Putamen (tissue), 1 donor: ENCODE data around the gene TMTC1.
"Not testable (repeated sequence)": the region's sequence is repeated elsewhere in the genome, so short reads cannot be mapped to it uniquely, and the experiment has no call there.

Source experiments
- DNase-seq: peaks from one replicate; pipeline ENCODE4 v3.0.0-alpha.2; 2016; ENCODE audit warnings: low spot score

Gene TMTC1

GRCh38 chr12:29665107-29665506, 118.6 kb downstream of the TMTC1 start:
- DNase-seq: no peak

GRCh38 chr12:29662734-29663323, 120.9 kb downstream of the TMTC1 start:
- DNase-seq: no peak

GRCh38 chr12:29660847-29661246, 122.9 kb downstream of the TMTC1 start:
- no peak for DNase-seq

DNA sequence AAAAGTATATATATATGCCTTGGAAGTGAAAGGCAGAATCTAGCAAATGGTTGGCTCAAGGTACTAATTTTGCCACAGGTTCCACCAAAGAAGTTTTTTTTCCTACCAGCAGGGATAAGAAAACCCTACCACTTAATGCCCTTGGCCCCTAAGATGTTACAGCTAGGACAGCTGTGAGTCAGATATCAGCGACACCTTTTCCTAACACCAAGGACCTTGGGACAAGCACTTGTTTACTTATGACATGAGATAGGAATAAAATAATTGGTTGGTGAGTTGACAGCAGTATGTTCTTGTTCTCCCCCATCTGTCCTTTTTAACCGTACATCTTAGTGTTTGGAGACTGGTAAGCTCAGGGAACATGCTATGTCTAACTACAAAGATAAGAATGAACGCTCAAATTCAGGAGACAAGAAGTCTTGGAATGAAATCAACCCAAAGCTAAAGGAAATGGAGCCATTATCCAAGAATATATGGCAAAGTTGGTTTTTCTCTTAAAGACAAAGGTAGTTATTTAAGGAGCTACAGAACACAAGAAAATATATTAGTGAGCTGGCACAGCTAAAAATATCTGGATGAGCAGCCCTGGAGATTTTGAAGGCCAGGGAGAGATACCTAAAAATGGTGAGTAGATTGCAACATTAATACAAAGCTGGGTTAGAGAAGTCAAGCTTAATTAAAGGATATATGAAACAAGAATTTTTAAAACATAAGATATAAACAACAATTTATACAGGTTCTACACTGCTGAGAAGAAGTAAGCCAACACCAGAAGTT, 126.8 kb downstream of the TMTC1 start:
- no peak for DNase-seq

- DNase-seq: no peak
Observed at GRCh38 chr12:29655861-29656260, 127.9 kb downstream of the TMTC1 start.

- no peak for DNase-seq
Observed at GRCh38 chr12:29653286-29653685, 130.5 kb downstream of the TMTC1 start.

DNA sequence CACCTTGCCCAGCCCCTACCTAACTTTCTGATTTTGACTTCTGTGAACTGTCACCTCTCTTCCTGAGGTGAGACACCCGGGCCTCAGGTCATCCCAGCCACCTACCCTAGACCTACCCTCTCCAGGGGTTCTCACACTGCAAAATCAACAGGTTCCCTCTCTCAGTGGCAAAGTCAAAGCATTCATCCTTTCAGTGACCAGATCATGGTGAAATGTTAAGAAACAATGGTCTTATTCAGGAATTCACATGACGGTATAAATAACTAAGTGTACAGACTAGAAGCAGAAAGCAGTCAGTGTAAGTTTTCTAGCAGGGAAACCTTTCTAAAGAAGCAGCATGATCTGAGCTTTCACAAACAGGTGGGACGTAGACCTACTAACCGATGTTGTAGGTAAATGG, 133.4 kb downstream of the TMTC1 start:
- DNase-seq: no peak

GRCh38 chr12:29649722-29650121, 134.0 kb downstream of the TMTC1 start:
- DNase-seq: no peak

DNA sequence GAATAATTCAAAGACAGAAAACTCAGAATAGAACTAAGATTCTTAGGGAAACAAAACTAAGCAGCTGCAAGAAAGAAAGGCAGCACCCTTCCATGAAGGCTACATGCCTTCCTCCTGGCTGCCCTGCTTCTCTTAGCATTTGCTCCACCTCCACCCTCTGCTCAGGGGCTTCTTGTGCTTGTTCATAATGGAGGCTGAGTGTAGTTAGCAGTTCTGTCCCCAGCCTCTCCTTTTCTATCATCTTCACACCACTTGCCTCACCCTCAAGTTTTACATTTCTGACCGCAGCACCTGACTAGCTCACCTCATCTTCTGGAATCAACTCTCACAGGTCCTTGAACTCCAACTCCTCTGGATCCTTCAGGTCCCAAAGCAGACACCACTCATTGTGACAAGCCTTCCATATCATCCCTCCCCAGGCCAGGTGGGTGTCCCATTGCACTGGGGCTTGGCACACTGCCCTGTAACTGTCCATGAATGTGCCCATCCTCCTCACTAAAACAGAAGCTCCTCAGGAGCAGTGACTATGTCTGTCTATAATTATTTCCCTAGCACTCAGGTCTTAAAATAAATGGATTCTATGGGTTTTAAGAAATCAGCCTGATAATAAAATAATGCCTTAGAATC, 139.1 kb downstream of the TMTC1 start:
- DNase-seq: no peak

- DNase-seq: no peak
Observed at GRCh38 chr12:29640589-29641345, 143.0 kb downstream of the TMTC1 start.

GRCh38 chr12:29639893-29640495, 143.7 kb downstream of the TMTC1 start:
- no peak for DNase-seq

GRCh38 chr12:29638528-29638927, 145.2 kb downstream of the TMTC1 start:
- DNase-seq: no peak

DNA sequence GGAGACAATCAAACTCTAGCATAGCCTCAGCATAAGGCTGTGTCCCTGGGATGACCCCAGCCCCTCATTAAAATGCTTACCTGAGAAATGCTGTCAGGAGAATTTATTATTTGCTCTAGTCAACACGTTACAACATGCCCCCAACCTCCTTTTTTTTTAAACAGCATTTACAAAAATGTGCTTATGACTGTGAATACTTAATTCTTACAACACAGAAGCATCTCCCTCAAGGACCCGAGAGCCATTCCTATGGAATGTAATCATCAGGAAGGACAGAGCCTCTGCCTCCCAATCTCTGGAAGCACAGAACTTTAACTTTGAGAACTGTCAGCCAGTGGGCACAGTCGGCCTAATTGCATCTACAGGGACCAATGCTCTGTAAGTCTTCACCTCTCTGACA, 149.7 kb downstream of the TMTC1 start:
- no peak for DNase-seq

GRCh38 chr12:29630164-29630563, 153.6 kb downstream of the TMTC1 start:
- DNase-seq: not testable (repeated sequence)

DNA sequence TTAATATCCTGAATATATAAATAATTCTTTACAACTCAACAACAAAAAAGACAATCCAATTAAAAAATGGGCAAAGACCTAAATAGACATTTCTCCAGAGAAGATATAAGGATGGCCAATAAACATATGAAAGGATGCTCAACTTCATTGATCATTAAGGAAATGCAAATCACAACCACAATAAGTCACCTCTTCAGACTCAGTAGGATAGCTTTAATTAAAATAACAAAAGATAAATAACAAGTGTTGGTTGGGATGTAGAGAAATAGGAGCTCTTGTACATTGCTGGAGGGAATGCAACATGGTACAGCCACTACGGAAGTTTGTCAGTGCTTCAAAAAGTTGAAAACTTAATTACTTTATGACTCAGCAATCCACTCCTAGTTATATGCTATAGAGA, 156.5 kb downstream of the TMTC1 start:
- DNase-seq: no peak

GRCh38 chr12:29625359-29625953, 158.3 kb downstream of the TMTC1 start:
- no peak for DNase-seq

DNA sequence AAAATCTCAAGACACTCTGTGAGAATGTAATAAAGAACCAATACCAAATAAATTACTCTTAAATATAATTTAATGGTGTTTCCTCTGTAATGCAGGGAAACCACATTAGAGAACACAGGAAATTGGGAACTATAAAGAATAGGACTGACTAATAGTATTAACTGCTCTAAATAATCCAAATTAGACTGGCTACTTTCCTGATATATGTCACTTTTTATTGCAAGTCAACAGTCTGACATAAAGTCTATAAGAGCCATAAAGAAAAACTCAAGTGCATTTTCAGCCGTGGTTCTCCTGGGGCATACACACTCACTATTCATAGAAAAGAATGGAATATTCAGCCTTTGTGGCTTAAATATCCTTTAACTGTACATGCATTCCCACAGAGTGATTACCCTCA, 161.5 kb downstream of the TMTC1 start:
- no peak for DNase-seq

DNA sequence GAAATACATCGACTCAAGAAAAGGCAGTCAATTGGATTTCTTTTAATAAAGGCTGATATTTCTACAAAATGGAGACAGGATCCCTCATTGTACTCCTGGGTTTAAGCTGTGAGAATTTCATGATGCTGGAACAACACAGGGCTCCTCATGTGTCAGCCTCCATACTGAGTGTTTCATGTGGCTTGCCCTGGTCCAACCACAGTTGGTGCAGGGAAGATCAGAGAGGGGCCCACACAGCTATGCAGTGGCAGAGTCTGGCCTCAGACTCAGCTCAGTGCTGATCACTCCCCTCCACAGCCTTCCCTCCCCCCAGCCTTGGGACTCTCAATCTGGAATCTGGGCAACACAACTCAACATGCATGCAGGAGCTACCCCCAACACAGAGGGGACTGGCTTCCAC, 163.7 kb downstream of the TMTC1 start:
- no peak for DNase-seq

GRCh38 chr12:29617407-29617803, 166.3 kb downstream of the TMTC1 start:
- no peak for DNase-seq

- peak; percentile 57 for DNase-seq
Observed at GRCh38 chr12:29616664-29617406, 166.9 kb downstream of the TMTC1 start.

GRCh38 chr12:29614694-29615325, 168.9 kb downstream of the TMTC1 start:
- no peak for DNase-seq
